Retinal pigment epithelial cell (primary cell): ENCODE results near the gene HEXB.

Source experiments
- DNase-seq: peaks from one replicate; pipeline ENCODE4 v3.0.0-alpha.2; 2010; ENCODE audit warnings: low read depth
- H3K4me3 ChIP-seq: 2 replicates; pipeline ENCODE4 v1.5.1; 2011; ENCODE audit warnings: mild to moderate bottlenecking, low read length, control low read depth, moderate library complexity
- TF ChIP-seq, protein P1 (sequence below): conservative IDR thresholded peaks from 2 replicates; pipeline ENCODE4 v1.5.1; 2011; ENCODE audit warnings: low read depth, low read length, control low read depth, inconsistent platforms

Gene HEXB

GRCh38 chr5:74657165-74657564 is 27.9 kb upstream of the HEXB start:
- H3K4me3 ChIP-seq: no peak overlapping the region
- DNase-seq: no peak
- TF ChIP-seq, protein P1, sequence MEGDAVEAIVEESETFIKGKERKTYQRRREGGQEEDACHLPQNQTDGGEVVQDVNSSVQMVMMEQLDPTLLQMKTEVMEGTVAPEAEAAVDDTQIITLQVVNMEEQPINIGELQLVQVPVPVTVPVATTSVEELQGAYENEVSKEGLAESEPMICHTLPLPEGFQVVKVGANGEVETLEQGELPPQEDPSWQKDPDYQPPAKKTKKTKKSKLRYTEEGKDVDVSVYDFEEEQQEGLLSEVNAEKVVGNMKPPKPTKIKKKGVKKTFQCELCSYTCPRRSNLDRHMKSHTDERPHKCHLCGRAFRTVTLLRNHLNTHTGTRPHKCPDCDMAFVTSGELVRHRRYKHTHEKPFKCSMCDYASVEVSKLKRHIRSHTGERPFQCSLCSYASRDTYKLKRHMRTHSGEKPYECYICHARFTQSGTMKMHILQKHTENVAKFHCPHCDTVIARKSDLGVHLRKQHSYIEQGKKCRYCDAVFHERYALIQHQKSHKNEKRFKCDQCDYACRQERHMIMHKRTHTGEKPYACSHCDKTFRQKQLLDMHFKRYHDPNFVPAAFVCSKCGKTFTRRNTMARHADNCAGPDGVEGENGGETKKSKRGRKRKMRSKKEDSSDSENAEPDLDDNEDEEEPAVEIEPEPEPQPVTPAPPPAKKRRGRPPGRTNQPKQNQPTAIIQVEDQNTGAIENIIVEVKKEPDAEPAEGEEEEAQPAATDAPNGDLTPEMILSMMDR: no peak

GRCh38 chr5:74659172-74659571 is 25.9 kb upstream of the HEXB start:
- no peak overlapping the region for H3K4me3 ChIP-seq
- no peak for DNase-seq
- TF ChIP-seq, protein P1: no peak

DNA sequence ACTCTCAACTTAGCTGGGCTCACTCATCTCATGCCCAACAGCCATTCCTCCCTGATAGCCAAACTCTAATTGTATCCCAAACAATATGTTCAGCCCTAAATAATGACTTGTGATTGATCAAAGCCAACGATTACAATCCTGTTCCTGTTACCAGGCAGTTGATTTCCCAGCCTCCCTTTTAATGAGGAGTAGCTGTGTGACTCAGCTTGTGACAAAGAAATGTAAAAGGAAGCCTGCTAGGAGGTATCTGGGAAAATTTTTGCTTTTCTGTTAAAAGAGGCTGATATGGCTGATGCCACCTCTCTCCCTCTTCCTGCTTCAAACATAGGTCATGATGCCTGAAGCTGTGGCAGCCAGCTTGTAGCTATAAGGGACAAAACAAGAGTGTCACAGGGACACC is 24.9 kb upstream of the HEXB start:
- TF ChIP-seq, protein P1: no peak
- no peak overlapping the region for H3K4me3 ChIP-seq
- no peak for DNase-seq

DNA sequence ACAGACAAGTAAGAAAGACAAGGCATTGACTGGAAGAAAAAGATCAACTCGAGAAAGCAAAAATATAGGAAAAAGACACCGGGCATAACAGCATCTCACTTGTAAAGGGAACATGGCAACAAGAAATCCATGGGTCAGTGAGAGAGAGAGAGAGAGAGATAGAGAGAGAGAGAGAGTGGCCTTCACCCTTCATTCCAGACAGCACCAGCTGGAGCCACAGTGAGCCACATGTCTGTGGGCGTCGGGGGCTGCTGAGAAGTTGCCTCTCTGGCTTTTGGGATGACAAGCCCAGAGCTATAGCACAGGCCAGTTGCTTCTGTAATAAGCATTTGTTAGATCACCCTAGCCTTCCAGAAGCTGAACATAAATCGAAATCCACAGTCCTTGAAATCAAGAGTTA is 24.2 kb upstream of the HEXB start:
- no peak overlapping the region for H3K4me3 ChIP-seq
- DNase-seq: no peak
- TF ChIP-seq, protein P1: no peak

DNA sequence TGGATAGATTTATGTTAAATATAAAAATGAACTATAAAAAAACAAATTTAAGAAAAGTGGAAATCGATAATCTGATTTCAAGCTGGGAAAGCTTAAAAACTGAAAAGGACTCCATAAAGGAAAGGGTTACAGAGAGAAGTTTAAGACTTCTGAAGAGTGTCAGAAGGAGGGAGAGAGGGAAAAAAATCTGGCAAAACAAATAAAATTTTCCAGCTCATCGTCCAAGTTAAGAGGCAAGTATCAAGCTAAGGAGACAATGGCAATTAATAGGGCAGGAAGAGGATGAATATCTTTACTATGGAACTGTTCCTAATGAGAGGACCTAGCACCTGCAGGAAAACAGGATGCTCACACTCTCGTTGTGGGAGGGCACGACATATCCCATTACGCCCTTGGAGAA is 20.5 kb upstream of the HEXB start:
- H3K4me3 ChIP-seq: no peak overlapping the region
- no peak for DNase-seq
- TF ChIP-seq, protein P1: no peak

DNA sequence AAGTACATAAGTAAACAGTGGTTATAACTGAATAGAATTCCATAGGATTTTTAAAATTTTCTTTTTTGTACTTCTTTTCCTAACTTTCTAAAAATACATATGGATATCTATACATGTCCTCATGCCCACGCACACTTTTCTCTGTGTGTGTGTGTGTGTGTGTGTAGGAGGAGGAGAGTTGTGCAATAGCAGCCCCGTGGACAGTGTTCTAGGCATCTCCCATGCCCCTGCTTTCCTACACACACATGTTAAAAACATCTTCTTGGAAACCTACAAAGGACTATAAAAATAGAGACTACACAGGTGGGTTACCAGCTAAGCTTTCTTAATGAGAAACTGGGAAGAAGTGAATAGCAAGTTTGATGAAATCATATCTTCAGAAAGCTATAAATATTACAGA is 19.8 kb upstream of the HEXB start:
- no peak overlapping the region for H3K4me3 ChIP-seq
- DNase-seq: no peak
- TF ChIP-seq, protein P1: no peak

DNA sequence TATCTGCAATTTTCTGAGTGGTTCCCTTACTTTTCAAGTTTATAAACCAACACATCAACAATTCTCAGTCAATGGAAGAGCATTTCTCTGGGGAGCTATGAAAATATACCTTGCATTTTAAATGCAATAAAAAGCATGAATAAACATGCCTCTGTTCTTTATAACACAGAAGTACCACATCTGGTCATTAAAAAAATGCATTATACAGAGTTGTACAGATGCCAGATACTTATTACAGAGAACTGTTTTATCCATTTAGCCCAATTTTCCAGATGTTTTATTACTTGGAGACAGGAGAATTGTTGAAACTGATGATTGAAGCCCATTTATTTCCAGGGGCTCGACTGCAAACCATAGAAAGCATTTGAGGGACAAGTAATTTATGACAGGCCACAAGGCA is 19.2 kb upstream of the HEXB start:
- TF ChIP-seq, protein P1: no peak
- DNase-seq: no peak

More for the DNA sequence above, 19.2 kb upstream of the HEXB start:
- no peak overlapping the region for H3K4me3 ChIP-seq
